ENCODE measurements around the gene ALG14. TPM values are rescaled to one million over a fixed set of nuclear protein-coding genes. Genes with fewer than 3 reads are reported as not detected.

ALG14 gene
- polyA plus RNA-seq, 1 of the 3 experiments (the other 2 are of a cell fraction) = 2.5 TPM

DNA sequence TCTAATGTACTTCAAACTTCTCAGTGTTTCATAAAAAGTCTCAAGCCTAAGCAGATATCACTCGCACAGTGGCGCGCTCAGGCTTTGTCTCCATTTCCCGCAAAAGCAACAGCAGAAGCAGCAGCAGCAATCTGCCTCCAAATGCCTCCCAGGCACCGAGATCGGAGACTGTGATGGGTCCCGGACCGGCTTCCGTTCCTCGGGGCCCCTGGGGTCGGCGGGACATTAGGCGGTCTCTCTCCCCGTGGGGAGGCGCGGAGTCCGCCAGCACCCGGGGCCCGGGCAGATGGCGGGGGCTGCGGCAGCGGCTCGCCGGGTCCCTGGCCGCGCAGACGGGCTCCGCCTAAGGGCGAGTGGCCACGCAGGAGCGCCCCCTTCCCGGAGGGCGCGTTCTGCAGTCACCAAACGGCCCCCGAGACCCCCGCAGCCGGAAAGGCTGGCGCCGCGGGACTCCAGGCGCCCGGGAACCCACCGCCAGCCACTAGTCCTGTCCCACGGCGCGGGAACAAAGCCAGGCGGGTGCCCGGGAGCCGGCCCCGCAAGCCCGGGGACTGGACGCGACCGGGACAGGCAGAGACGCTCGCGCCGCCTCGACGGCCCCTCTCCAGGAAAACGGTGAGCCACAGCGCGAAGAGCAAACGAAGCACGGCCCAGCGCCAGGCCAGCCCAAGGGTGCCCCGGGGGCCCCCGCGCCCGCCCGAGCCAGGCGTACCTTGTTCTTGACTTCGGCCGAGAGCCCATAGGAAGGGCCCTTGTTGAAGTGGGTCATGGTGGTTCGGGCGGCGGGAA, 146.4 kb downstream of the ALG14 start:
- Histone ChIP-seq H3K4me2 (peak overlapping the region; percentile 88), H2AFZ (ENCODE audit: low read depth) (peak overlapping the region; percentile 65; the same call in 1 of the 2 replicates), H3K27ac (ENCODE audit: low read depth in 2 of 2, low read length in 1 of 2) (peak overlapping the region; percentile 97 to 98), H3K9ac (peak overlapping the region; percentile 98), H3K79me2 (ENCODE audit: insufficient read depth) (peaks cover 72% of the 10 kb centered on the region), H4K20me1 (ENCODE audit: insufficient read depth) (peaks cover 42% of the 10 kb centered on the region), H3K4me1 (ENCODE audit: control insufficient read depth in 1 of 2, insufficient read depth in 2 of 2, low read depth in 1 of 2, low read length in 1 of 2) (peaks cover 34 to 42% of the 10 kb centered on the region in 2 experiments), H3K27me3 (ENCODE audit: insufficient read depth) (no peaks in the 10 kb centered on the region), H3K4me3 (ENCODE audit: low read depth in 2 of 2, low read length in 1 of 2) (peak overlapping the region; percentile 96 to 98), H3K9me2 (no peaks in the 10 kb centered on the region; the same call in 1 of the 2 replicates), H3K36me3 (replicated peaks in 1 of 2; ENCODE audit: control insufficient read depth in 1 of 2, insufficient read depth in 2 of 2, low read length in 1 of 2) (peaks cover 21 to 23% of the 10 kb centered on the region in 2 experiments), H3K9me3 (no peaks in the 10 kb centered on the region), H3F3A (replicated peaks; ENCODE audit: insufficient read depth) (peaks cover 18% of the 10 kb centered on the region)
- DNase-seq = peak; percentile 85
- POLR2A ChIA-PET = interaction anchor here (1.0 to 2.3 kb wide), 8 partner anchors 21 to 115 kb away, joined by 3 to 20 read pairs (median 5); partner anchors contain the start of gene SLC44A3
- TF ChIP-seq SMC3 (IDR thresholded peaks at IDR 0.05; ENCODE audit: low read depth, low read length) = peak; percentile 32; the same call in 1 of the 2 replicates
- TF ChIP-seq, protein P1, sequence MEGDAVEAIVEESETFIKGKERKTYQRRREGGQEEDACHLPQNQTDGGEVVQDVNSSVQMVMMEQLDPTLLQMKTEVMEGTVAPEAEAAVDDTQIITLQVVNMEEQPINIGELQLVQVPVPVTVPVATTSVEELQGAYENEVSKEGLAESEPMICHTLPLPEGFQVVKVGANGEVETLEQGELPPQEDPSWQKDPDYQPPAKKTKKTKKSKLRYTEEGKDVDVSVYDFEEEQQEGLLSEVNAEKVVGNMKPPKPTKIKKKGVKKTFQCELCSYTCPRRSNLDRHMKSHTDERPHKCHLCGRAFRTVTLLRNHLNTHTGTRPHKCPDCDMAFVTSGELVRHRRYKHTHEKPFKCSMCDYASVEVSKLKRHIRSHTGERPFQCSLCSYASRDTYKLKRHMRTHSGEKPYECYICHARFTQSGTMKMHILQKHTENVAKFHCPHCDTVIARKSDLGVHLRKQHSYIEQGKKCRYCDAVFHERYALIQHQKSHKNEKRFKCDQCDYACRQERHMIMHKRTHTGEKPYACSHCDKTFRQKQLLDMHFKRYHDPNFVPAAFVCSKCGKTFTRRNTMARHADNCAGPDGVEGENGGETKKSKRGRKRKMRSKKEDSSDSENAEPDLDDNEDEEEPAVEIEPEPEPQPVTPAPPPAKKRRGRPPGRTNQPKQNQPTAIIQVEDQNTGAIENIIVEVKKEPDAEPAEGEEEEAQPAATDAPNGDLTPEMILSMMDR (IDR thresholded peaks at IDR 0.05) = peak; percentile 51
- TF ChIP-seq SIN3A (IDR thresholded peaks at IDR 0.05; ENCODE audit: borderline replicate concordance, low read depth, low read length) = 0 out of 2 replicates have a peak, but pooled peaks have one; percentile 11
- TF ChIP-seq MAX (IDR thresholded peaks at IDR 0.05; ENCODE audit: low read depth) = no peak
- no peak for TF ChIP-seq POLR2AphosphoS5 (IDR thresholded peaks at IDR 0.05; ENCODE audit: low read depth, low read length)
- TF ChIP-seq TAF1 (IDR thresholded peaks at IDR 0.05; ENCODE audit: borderline replicate concordance, low read depth, low read length) = peak; percentile 17; the same call in 1 of the 2 replicates
- TF ChIP-seq RAD21 (IDR thresholded peaks at IDR 0.05; ENCODE audit: low read length) = 0 out of 2 replicates have a peak, but pooled peaks have one; percentile 27
- TF ChIP-seq GATA2 (CRISPR knock-in tag; IDR thresholded peaks at IDR 0.05) = 0 out of 2 replicates have a peak, but pooled peaks have one; percentile 16
- CTCF ChIA-PET = interaction anchor here (0.8 to 5.2 kb wide), 10 partner anchors 13 to 123 kb away, joined by 3 to 36 read pairs (median 4); no protein-coding TSS in a partner anchor
- WGBS (ENCODE audit: low lambda C conversion rate) = under 1% methylated on average over 40 of the region's 78 CpGs

DNA sequence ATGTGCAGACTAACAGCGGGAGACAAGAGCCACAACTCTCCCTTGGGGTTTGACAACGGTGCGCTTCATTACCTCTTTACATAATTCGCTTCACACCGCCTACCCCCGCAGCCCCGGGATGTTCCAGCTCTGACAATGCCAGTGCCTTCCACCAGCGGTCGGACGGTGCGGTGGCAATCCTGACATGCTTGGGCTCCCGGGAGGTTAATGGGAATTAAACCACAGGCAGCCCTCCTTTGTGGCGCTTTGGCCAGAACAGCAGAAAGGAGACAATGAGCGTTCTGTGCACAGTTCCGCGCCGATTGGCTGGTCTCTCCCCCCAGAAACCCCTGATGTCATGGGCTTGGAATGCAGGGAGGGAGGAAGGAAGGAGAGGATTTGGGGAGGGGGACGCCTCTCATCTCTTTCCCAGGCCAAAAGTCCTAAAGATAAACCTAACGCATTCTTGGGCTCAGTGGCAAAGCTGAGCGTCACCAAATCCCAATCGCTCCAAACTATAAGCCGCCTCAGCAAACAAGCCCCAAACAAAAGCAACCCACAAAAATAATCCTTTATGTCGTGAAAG, 147.1 kb downstream of the ALG14 start:
- Histone ChIP-seq H3K4me3 (ENCODE audit: low read depth in 2 of 2, low read length in 1 of 2) (peak overlapping the region; percentile 96 to 98), H3K36me3 (replicated peaks in 1 of 2; ENCODE audit: control insufficient read depth in 1 of 2, insufficient read depth in 2 of 2, low read length in 1 of 2) (peaks cover 21 to 28% of the 10 kb centered on the region in 2 experiments)
- peak; percentile 74 for DNase-seq
- TF ChIP-seq IRF3 (IDR thresholded peaks at IDR 0.05; ENCODE audit: low read depth, low read length) (no peak), TAF1 (IDR thresholded peaks at IDR 0.05; ENCODE audit: borderline replicate concordance, low read depth, low read length) (peak; percentile 65; the same call in 1 of the 2 replicates), SMC3 (IDR thresholded peaks at IDR 0.05; ENCODE audit: low read depth, low read length) (peak; percentile 4; the same call in 1 of the 2 replicates), FOSL2 (IDR thresholded peaks at IDR 0.05; ENCODE audit: borderline replicate concordance, low read depth) (0 out of 2 replicates have a peak, but pooled peaks have one; percentile 52), JUND (IDR thresholded peaks at IDR 0.05) (peak; percentile 81), SIN3A (IDR thresholded peaks at IDR 0.05; ENCODE audit: borderline replicate concordance, low read depth, low read length) (0 out of 2 replicates have a peak, but pooled peaks have one; percentile 63), MEF2A (IDR thresholded peaks at IDR 0.05; ENCODE audit: borderline replicate concordance, low read depth) (no peak), RFX5 (IDR thresholded peaks at IDR 0.05; ENCODE audit: low read length) (peak; percentile 71; the same call in 1 of the 2 replicates), TEAD4 (IDR thresholded peaks at IDR 0.05; ENCODE audit: borderline replicate concordance, insufficient read depth) (peak; percentile 74; the same call in 1 of the 2 replicates), USF2 (IDR thresholded peaks at IDR 0.05; ENCODE audit: borderline replicate concordance, low read depth, low read length) (no peak), MXI1 (IDR thresholded peaks at IDR 0.05; ENCODE audit: low read depth, low read length) (no peak; the same call in 1 of the 2 replicates)
- TF ChIP-seq, protein P2, sequence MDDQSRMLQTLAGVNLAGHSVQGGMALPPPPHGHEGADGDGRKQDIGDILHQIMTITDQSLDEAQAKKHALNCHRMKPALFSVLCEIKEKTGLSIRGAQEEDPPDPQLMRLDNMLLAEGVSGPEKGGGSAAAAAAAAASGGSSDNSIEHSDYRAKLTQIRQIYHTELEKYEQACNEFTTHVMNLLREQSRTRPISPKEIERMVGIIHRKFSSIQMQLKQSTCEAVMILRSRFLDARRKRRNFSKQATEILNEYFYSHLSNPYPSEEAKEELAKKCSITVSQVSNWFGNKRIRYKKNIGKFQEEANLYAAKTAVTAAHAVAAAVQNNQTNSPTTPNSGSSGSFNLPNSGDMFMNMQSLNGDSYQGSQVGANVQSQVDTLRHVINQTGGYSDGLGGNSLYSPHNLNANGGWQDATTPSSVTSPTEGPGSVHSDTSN (IDR thresholded peaks at IDR 0.05) = peak; percentile 33; the same call in 1 of the 2 replicates

More for the DNA sequence above, 147.1 kb downstream of the ALG14 start:
- Histone ChIP-seq H3K4me2 (peak overlapping the region; percentile 88), H3K9ac (peak overlapping the region; percentile 98), H3K9me3 (no peaks in the 10 kb centered on the region), H3F3A (replicated peaks; ENCODE audit: insufficient read depth) (peaks cover 18% of the 10 kb centered on the region), H2AFZ (ENCODE audit: low read depth) (peak overlapping the region; percentile 65; the same call in 1 of the 2 replicates), H3K4me1 (ENCODE audit: control insufficient read depth in 1 of 2, insufficient read depth in 2 of 2, low read depth in 1 of 2, low read length in 1 of 2) (peaks cover 40 to 45% of the 10 kb centered on the region in 2 experiments), H4K20me1 (ENCODE audit: insufficient read depth) (peaks cover 49% of the 10 kb centered on the region), H3K27ac (ENCODE audit: low read depth in 2 of 2, low read length in 1 of 2) (peak overlapping the region; percentile 97 to 98), H3K79me2 (ENCODE audit: insufficient read depth) (peaks cover 79% of the 10 kb centered on the region), H3K9me2 (no peaks in the 10 kb centered on the region; the same call in 1 of the 2 replicates), H3K27me3 (ENCODE audit: insufficient read depth) (no peaks in the 10 kb centered on the region)
- WGBS (ENCODE audit: low lambda C conversion rate) = 2% methylated on average over 20 of the region's 23 CpGs
- ChIA-PET CTCF (interaction anchor here (1.0 to 5.2 kb wide), 7 partner anchors 11 to 124 kb away, joined by 3 to 36 read pairs (median 13); no protein-coding TSS in a partner anchor), POLR2A (interaction anchor here (1.3 to 2.3 kb wide), 2 partner anchors 71 to 116 kb away, joined by 4 to 7 read pairs; no protein-coding TSS in a partner anchor)

All from SK-N-SH (cell line).